Measurements from ENCODE around the gene GRIFIN. TPM values are rescaled to one million over a fixed set of nuclear protein-coding genes. Genes with fewer than 3 reads are reported as not detected.

The GRIFIN gene
- total RNA-seq, 4 donors from 2014 or later: not detected

GRCh38 chr7:2445047-2445446 is 31.2 kb downstream of the GRIFIN start:
- H3K4me3 ChIP-seq: no peak overlapping the region
- no peaks in the 10 kb centered on the region for H3K27me3 ChIP-seq
- no peak for TF ChIP-seq POLR2A (IDR thresholded peaks at IDR 0.05)
- TF ChIP-seq CTCF (IDR thresholded peaks at IDR 0.05): no peak
- H3K27ac ChIP-seq: peak overlapping the region; percentile 60 to 78
- no peaks in the 10 kb centered on the region for H3K9me3 ChIP-seq
- intact Hi-C loops (cut with DNase I; ENCODE audit: low total_unique reads): no loop called here
- DNase-seq: no peak
- peaks cover 0 to 8% of the 10 kb centered on the region in 2 donors for H3K4me1 ChIP-seq
- H3K36me3 ChIP-seq: no peaks in the 10 kb centered on the region

- DNase-seq: peak in 1 of 2 donors; percentile 38
- intact Hi-C loops (cut with DNase I; ENCODE audit: low total_unique reads): no loop called here
- TF ChIP-seq CTCF (IDR thresholded peaks at IDR 0.05): no peak
- TF ChIP-seq POLR2A (IDR thresholded peaks at IDR 0.05): no peak
Observed at GRCh38 chr7:2444476-2444875, 31.7 kb downstream of the GRIFIN start.

GRCh38 chr7:2443491-2443890 is 32.7 kb downstream of the GRIFIN start:
- TF ChIP-seq POLR2A (IDR thresholded peaks at IDR 0.05) (no peak), CTCF (IDR thresholded peaks at IDR 0.05) (no peak)
- peaks cover 0 to 8% of the 10 kb centered on the region in 2 donors for H3K4me1 ChIP-seq
- no peaks in the 10 kb centered on the region for H3K36me3 ChIP-seq
- DNase-seq: no peak
- H3K27ac ChIP-seq: no peak overlapping the region
- no peaks in the 10 kb centered on the region for H3K9me3 ChIP-seq
- H3K4me3 ChIP-seq: no peak overlapping the region
- intact Hi-C loops (cut with DNase I; ENCODE audit: low total_unique reads): no loop called here
- H3K27me3 ChIP-seq: no peaks in the 10 kb centered on the region

More at GRCh38 chr7:2444476-2444875, 31.7 kb downstream of the GRIFIN start:
- Histone ChIP-seq H3K27ac (peak overlapping the region; percentile 60 to 78), H3K9me3 (no peaks in the 10 kb centered on the region), H3K4me3 (no peak overlapping the region), H3K4me1 (peaks cover 0 to 8% of the 10 kb centered on the region in 2 donors), H3K36me3 (no peaks in the 10 kb centered on the region), H3K27me3 (no peaks in the 10 kb centered on the region)

- Histone ChIP-seq H3K36me3 (no peaks in the 10 kb centered on the region), H3K4me1 (peaks cover 0 to 8% of the 10 kb centered on the region in 2 donors), H3K4me3 (no peak overlapping the region), H3K27me3 (no peaks in the 10 kb centered on the region), H3K9me3 (no peaks in the 10 kb centered on the region), H3K27ac (no peak overlapping the region)
- DNase-seq: no peak
- intact Hi-C loops (cut with DNase I; ENCODE audit: low total_unique reads): no loop called here
- TF ChIP-seq CTCF (IDR thresholded peaks at IDR 0.05) (no peak), POLR2A (IDR thresholded peaks at IDR 0.05) (no peak)
Observed at GRCh38 chr7:2441430-2442058, 34.7 kb downstream of the GRIFIN start.

GRCh38 chr7:2440608-2441245 is 35.5 kb downstream of the GRIFIN start:
- Histone ChIP-seq H3K9me3 (no peaks in the 10 kb centered on the region), H3K4me3 (no peak overlapping the region), H3K36me3 (no peaks in the 10 kb centered on the region), H3K27ac (no peak overlapping the region), H3K4me1 (peaks cover 0 to 8% of the 10 kb centered on the region in 2 donors), H3K27me3 (no peaks in the 10 kb centered on the region)
- intact Hi-C loops (cut with DNase I; ENCODE audit: low total_unique reads): no loop called here
- no peak for DNase-seq
- no peak for TF ChIP-seq POLR2A (IDR thresholded peaks at IDR 0.05)
- TF ChIP-seq CTCF (IDR thresholded peaks at IDR 0.05): no peak
